Karpas-422 (cell line): ENCODE measurements around the gene NOTCH4. TPM values are rescaled to one million over a fixed set of nuclear protein-coding genes. Genes with fewer than 3 reads are reported as not detected.
"Not testable (repeated sequence)": the region's sequence is repeated elsewhere in the genome, so short reads cannot be mapped to it uniquely, and the experiment has no call there.

Experiments used
- DNase-seq: peaks from one replicate; pipeline ENCODE4 v3.0.0-alpha.2; 2015
- H2AFZ ChIP-seq: fragments of 200-600 bp; sonication (generic); 2 replicates; pipeline ENCODE4 v1.6.1; 2014; ENCODE audit warnings: antibody characterized with exemption, low read length, mixed read lengths
- H3K27ac ChIP-seq: fragments of 200-600 bp; sonication (generic); 2 replicates; pipeline ENCODE4 v1.5.1; 2014; ENCODE audit warnings: mild to moderate bottlenecking, low read length, moderate library complexity
- H3K27me3 ChIP-seq: fragments of 200-600 bp; sonication (generic); 2 replicates; pipeline ENCODE4 v1.6.1; 2014; ENCODE audit warnings: low read length, mixed read lengths
- H3K36me3 ChIP-seq: fragments of 200-600 bp; sonication (generic); 2 replicates; pipeline ENCODE4 v1.6.1; 2014; ENCODE audit warnings: low read length, mixed read lengths; ENCODE audit not compliant: insufficient read depth
- H3K4me1 ChIP-seq: fragments of 200-600 bp; sonication (generic); 2 replicates; pipeline ENCODE4 v1.6.1; 2014; ENCODE audit warnings: mild to moderate bottlenecking, low read length, mixed read lengths
- H3K4me2 ChIP-seq: fragments of 200-600 bp; sonication (generic); 2 replicates; pipeline ENCODE4 v1.6.1; 2014; ENCODE audit warnings: low read length, low read depth, mild to moderate bottlenecking; ENCODE audit not compliant: poor library complexity, severe bottlenecking
- H3K4me3 ChIP-seq: fragments of 200-600 bp; sonication (generic); 2 replicates; pipeline ENCODE4 v1.5.1; 2014; ENCODE audit warnings: mild to moderate bottlenecking, antibody characterized with exemption, low read length, mixed read lengths
- H3K79me2 ChIP-seq: fragments of 200-600 bp; sonication (generic); 2 replicates; pipeline ENCODE4 v1.6.1; 2014; ENCODE audit warnings: mild to moderate bottlenecking, low read length, mixed read lengths
- H3K9ac ChIP-seq: fragments of 200-600 bp; sonication (generic); 2 replicates; pipeline ENCODE4 v1.6.0; 2014; ENCODE audit warnings: low read length
- H3K9me2 ChIP-seq: fragments of 200-600 bp; sonication (generic), shearing (Covaris generic); replicated peaks from 2 replicates; pipeline ENCODE4 v1.6.0; 2014; ENCODE audit warnings: mild to moderate bottlenecking, low read length, moderate library complexity; ENCODE audit not compliant: insufficient read depth
- H3K9me3 ChIP-seq: fragments of 300-700, 200-600 bp; sonication (generic); 2 replicates; pipeline ENCODE4 v1.6.1; 2014; ENCODE audit warnings: low read length, mixed read lengths
- H4K20me1 ChIP-seq: fragments of 200-600 bp; sonication (generic); 2 replicates; pipeline ENCODE4 v1.6.1; 2014; ENCODE audit warnings: mild to moderate bottlenecking, antibody characterized with exemption, low read length, low read depth; ENCODE audit not compliant: insufficient read depth
- total RNA-seq: library from RNA; depleted of rRNA; stranded (reverse); fragments of >200 nt; shearing (Covaris generic); gene quantifications from 2 replicates; pipeline ENCODE4 v1.2.3, GENCODE V29; 2014; ENCODE audit warnings: low replicate concordance

NOTCH4 gene
- total RNA-seq, 1 experiment from 2014 or later = 1.5 TPM

- H3K9ac ChIP-seq = peak within 1 kb of the TSS; percentile 95
- 0 out of 2 replicates have a peak, but pooled peaks cover 2% of the 10 kb centered on the region for H3K36me3 ChIP-seq
- H3K79me2 ChIP-seq = peaks cover 47% of the 10 kb centered on the region
- H3K4me2 ChIP-seq = peak within 1 kb of the TSS; percentile 87
- DNase-seq = peak; percentile 97
- H3K9me2 ChIP-seq = no peaks in the 10 kb centered on the region
- no peaks in the 10 kb centered on the region for H3K27me3 ChIP-seq
- peak within 1 kb of the TSS; percentile 87 for H3K27ac ChIP-seq
- H2AFZ ChIP-seq = no peak within 1 kb of the TSS
- peaks cover 80% of the 10 kb centered on the region for H3K4me1 ChIP-seq
- H3K9me3 ChIP-seq = no peaks in the 10 kb centered on the region
- H3K4me3 ChIP-seq = peak within 1 kb of the TSS; percentile 82
- no peaks in the 10 kb centered on the region for H4K20me1 ChIP-seq
Measured at GRCh38 chr6:32190054-32190851, 33.6 kb downstream of the NOTCH4 start, which contains the start of gene PBX2. Gene PBX2 (minus strand): TSS chr6:32190202. CDS start chr6:32189915, 287 bp downstream.

DNA sequence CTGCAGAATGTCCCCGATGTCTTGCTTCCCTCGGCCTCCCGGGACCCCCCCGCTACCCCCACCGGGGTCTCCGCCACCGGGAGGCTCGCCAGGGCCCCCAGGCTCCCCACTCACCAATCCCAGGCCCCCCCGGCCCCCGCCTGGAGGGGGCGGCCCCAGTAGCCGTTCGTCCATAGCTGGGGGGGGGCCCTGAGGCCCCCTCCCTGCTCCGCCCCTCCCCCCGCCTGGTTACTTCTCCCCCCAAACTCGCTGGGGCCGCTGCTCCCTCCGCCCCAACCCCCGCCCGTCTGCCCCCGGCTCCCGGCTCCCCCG lies 34.2 kb downstream of the NOTCH4 start:
- Histone ChIP-seq H3K79me2 (peaks cover 47% of the 10 kb centered on the region), H4K20me1 (no peaks in the 10 kb centered on the region), H3K4me3 (peak overlapping the region; percentile 82), H3K27me3 (no peaks in the 10 kb centered on the region), H3K27ac (peak overlapping the region; percentile 87), H3K4me2 (peak overlapping the region; percentile 87), H2AFZ (no peak overlapping the region), H3K9ac (peak overlapping the region; percentile 95), H3K9me2 (no peaks in the 10 kb centered on the region), H3K4me1 (peaks cover 74% of the 10 kb centered on the region), H3K36me3 (0 out of 2 replicates have a peak, but pooled peaks cover 2% of the 10 kb centered on the region), H3K9me3 (no peaks in the 10 kb centered on the region)
- no peak for DNase-seq

- peak overlapping the region; percentile 87 for H3K4me2 ChIP-seq
- peak overlapping the region; percentile 95 for H3K9ac ChIP-seq
- H3K79me2 ChIP-seq = peaks cover 49% of the 10 kb centered on the region
- no peaks in the 10 kb centered on the region for H3K9me3 ChIP-seq
- no peaks in the 10 kb centered on the region for H4K20me1 ChIP-seq
- no peak overlapping the region for H2AFZ ChIP-seq
- no peak for DNase-seq
- H3K36me3 ChIP-seq = 0 out of 2 replicates have a peak, but pooled peaks cover 2% of the 10 kb centered on the region
- H3K4me1 ChIP-seq = peaks cover 69% of the 10 kb centered on the region
- peak overlapping the region; percentile 87 for H3K27ac ChIP-seq
- H3K4me3 ChIP-seq = peak overlapping the region; percentile 82
- H3K9me2 ChIP-seq = no peaks in the 10 kb centered on the region
- no peaks in the 10 kb centered on the region for H3K27me3 ChIP-seq
Measured at GRCh38 chr6:32189069-32189741, 34.7 kb downstream of the NOTCH4 start.

DNA sequence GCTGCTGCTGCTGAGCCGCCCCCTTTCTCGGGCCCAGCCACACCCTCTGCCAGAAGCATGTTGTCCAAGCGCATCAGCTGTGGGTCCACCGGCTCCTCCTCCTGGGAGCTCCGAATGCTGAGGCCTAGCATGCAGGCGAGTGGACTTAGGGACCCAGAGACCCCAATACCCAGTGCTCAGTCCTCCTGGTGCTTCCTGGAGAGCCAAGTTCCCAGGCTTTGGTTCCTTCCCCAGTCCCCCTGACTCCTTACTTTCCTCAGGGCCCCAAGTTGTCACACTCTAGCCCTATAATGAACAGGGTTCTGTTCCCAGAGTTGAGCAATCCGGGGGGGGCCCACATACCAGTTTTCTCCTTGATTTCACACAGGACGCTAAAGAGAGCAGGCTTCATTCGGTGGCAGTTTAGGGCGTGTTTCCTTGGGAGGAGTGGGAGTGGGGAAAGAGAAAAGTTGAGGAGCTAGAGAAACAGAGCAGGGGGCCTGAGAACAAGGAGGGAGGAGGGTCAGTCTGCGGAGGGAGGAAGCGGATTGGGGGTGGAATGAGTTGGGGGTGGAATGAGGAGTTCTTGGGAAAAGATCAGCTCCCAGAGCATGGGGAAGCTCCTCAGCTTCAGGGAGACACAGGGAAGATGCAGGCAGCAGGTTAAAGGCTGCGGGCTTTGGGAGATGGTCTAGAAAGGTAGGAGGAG lies 35.3 kb downstream of the NOTCH4 start:
- no peak for DNase-seq
- Histone ChIP-seq H3K36me3 (peaks cover 5% of the 10 kb centered on the region; the same call in 1 of the 2 replicates), H3K4me2 (peak overlapping the region; percentile 87), H3K4me1 (peaks cover 65% of the 10 kb centered on the region), H3K27ac (peak overlapping the region; percentile 87), H3K9me3 (no peaks in the 10 kb centered on the region), H3K9me2 (no peaks in the 10 kb centered on the region), H2AFZ (no peak overlapping the region), H4K20me1 (no peaks in the 10 kb centered on the region), H3K27me3 (no peaks in the 10 kb centered on the region), H3K9ac (peak overlapping the region; percentile 95), H3K79me2 (peaks cover 49% of the 10 kb centered on the region), H3K4me3 (peak overlapping the region; percentile 82)

- not testable (repeated sequence) for H3K27me3 ChIP-seq, H2AFZ ChIP-seq, H4K20me1 ChIP-seq, H3K4me3 ChIP-seq, H3K27ac ChIP-seq, DNase-seq, H3K9me2 ChIP-seq, H3K9me3 ChIP-seq, H3K36me3 ChIP-seq
- Histone ChIP-seq H3K4me1 (peaks cover 58% of the 10 kb centered on the region), H3K9ac (peak overlapping the region; percentile 95), H3K4me2 (peak overlapping the region; percentile 87), H3K79me2 (peaks cover 48% of the 10 kb centered on the region)
Measured at GRCh38 chr6:32187725-32188380, 36.0 kb downstream of the NOTCH4 start.

- 0 out of 2 replicates have a peak overlapping the region, but pooled peaks have one; percentile 22 for H3K9ac ChIP-seq
- peak overlapping the region; percentile 27 for H3K4me2 ChIP-seq
- no peaks in the 10 kb centered on the region for H3K27me3 ChIP-seq
- DNase-seq = peak; percentile 46
- H4K20me1 ChIP-seq = no peaks in the 10 kb centered on the region
- peaks cover 54% of the 10 kb centered on the region for H3K4me1 ChIP-seq
- H3K79me2 ChIP-seq = peaks cover 41% of the 10 kb centered on the region
- no peaks in the 10 kb centered on the region for H3K9me2 ChIP-seq
- H3K9me3 ChIP-seq = no peaks in the 10 kb centered on the region
- no peak overlapping the region for H3K4me3 ChIP-seq
- H3K36me3 ChIP-seq = peaks cover 9% of the 10 kb centered on the region
- H2AFZ ChIP-seq = no peak overlapping the region
- H3K27ac ChIP-seq = no peak overlapping the region
Measured at GRCh38 chr6:32187009-32187709, 36.7 kb downstream of the NOTCH4 start.

- H3K4me2 ChIP-seq = peak overlapping the region; percentile 27
- not testable (repeated sequence) for H3K36me3 ChIP-seq, H3K9ac ChIP-seq, H3K27me3 ChIP-seq, H4K20me1 ChIP-seq, H3K4me3 ChIP-seq, H3K9me2 ChIP-seq, DNase-seq, H3K9me3 ChIP-seq, H2AFZ ChIP-seq
- H3K4me1 ChIP-seq = peaks cover 47% of the 10 kb centered on the region
- 0 out of 2 replicates have a peak overlapping the region, but pooled peaks have one; percentile 15 for H3K27ac ChIP-seq
- H3K79me2 ChIP-seq = peaks cover 32% of the 10 kb centered on the region
Measured at GRCh38 chr6:32186151-32186840, 37.6 kb downstream of the NOTCH4 start.
